ENCODE results near the gene RNASE9. TPM values are rescaled to one million over a fixed set of nuclear protein-coding genes. Genes with fewer than 3 reads are reported as not detected.
A peak's percentile ranks its signal among the peaks of the same experiment; 100 is the strongest.
"Not testable (repeated sequence)": the region's sequence is repeated elsewhere in the genome, so short reads cannot be mapped to it uniquely, and the experiment has no call there.

The RNASE9 gene
- total RNA-seq, 1 donor from 2014 or later: not detected

DNA sequence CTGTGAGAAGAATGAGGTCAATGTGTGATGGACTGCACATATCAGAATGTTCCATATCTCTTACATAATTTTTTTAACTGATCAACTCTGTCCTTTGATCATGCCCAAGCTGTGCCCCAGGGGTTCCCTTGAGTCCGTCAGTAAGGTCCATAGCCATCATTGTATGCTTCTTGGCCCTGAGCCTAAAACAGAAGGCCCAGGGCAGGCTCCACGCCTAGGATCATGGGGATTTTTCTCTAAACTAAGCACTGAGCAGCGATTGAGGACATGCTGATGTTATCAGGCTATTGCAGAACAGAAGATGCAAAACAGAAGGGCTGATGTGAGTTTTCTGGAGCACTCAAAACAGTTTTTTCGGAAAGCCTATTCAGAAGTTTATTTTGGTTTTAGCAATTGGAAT lies 20.9 kb downstream of the RNASE9 start:
- intact Hi-C loops (cut with micrococcal nuclease): no loop called here
- Mint-ChIP-seq H3K27me3 (ENCODE audit: insufficient read depth) (peaks cover 12% of the 10 kb centered on the region), H3K4me1 (ENCODE audit: low read depth) (no peaks in the 10 kb centered on the region), H3K27ac (no peak overlapping the region), H3K4me3 (no peak overlapping the region), H3K9me3 (no peaks in the 10 kb centered on the region), H3K36me3 (ENCODE audit: low read depth) (no peaks in the 10 kb centered on the region)
- no peak for DNase-seq (ENCODE audit: low spot score)

- no peaks in the 10 kb centered on the region for H3K9me3 Mint-ChIP-seq
- no peaks in the 10 kb centered on the region for H3K36me3 Mint-ChIP-seq (ENCODE audit: low read depth)
- H3K27me3 Mint-ChIP-seq (ENCODE audit: insufficient read depth): peaks cover 50% of the 10 kb centered on the region
- H3K27ac Mint-ChIP-seq: no peak overlapping the region
- no peak overlapping the region for H3K4me3 Mint-ChIP-seq
- H3K4me1 Mint-ChIP-seq (ENCODE audit: low read depth): peaks cover 9% of the 10 kb centered on the region
- peak; percentile 43 for DNase-seq (ENCODE audit: low spot score)
- intact Hi-C loops (cut with micrococcal nuclease): loop anchor here (1.0 to 5.0 kb wide), 3 partner anchors 64 to 160 kb away; partner anchors contain the start of gene PNP
These were observed 29.9 kb downstream of the RNASE9 start for GRCh38 chr14:20530771-20531571.

DNA sequence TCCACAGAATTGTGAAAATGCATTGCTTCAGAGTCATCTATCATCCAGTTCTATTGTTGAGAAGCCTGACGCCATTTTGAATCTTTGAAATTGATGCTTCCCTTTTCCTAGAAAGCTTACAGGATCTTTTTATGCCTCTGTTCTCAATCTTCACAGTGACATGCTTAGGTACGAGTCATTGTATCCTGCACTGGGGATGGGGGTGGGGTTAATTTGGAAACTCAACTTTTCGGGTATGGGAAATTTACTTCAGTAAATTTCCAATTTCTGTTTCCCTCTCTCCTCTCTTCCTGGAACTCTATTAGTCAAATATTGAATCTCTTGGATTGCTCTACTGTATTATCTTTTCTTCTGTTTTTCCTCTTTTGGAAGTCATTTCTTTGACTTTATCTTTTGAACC lies 31.0 kb downstream of the RNASE9 start:
- Mint-ChIP-seq H3K4me1 (ENCODE audit: low read depth) (peaks cover 9% of the 10 kb centered on the region), H3K9me3 (no peaks in the 10 kb centered on the region), H3K27ac (no peak overlapping the region), H3K36me3 (ENCODE audit: low read depth) (no peaks in the 10 kb centered on the region), H3K4me3 (no peak overlapping the region), H3K27me3 (ENCODE audit: insufficient read depth) (peaks cover 42% of the 10 kb centered on the region)
- no peak for DNase-seq (ENCODE audit: low spot score)
- intact Hi-C loops (cut with micrococcal nuclease): loop anchor here (5.0 kb wide), 1 partner anchor 63 kb away; the partner anchor contains the start of gene PNP

DNA sequence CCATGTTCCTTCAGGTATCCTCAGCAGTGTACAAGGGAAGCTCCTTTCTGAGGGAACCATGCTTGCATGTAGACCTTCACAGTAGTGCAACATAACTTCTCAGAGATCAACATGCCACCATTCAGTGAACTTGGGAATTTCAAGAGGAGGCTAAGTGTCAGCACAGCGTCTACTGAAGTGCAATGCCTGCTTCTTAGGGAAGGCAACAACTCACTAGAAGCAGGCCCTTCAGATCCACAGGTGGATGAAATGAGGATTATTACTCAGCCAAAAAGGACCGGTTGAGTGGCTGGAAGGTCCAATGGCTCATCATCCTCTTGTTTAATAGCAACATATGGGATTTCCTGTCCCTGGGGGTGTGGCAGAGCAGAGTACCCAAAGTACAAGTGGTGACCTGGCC lies 36.8 kb downstream of the RNASE9 start:
- Mint-ChIP-seq H3K36me3 (ENCODE audit: low read depth) (no peaks in the 10 kb centered on the region), H3K9me3 (peaks cover 10% of the 10 kb centered on the region), H3K4me1 (ENCODE audit: low read depth) (no peaks in the 10 kb centered on the region), H3K27me3 (ENCODE audit: insufficient read depth) (peaks cover 30% of the 10 kb centered on the region), H3K4me3 (no peak overlapping the region), H3K27ac (no peak overlapping the region)
- DNase-seq (ENCODE audit: low spot score): no peak
- intact Hi-C loops (cut with micrococcal nuclease): no loop called here

- intact Hi-C loops (cut with micrococcal nuclease): no loop called here
- Mint-ChIP-seq H3K27me3 (ENCODE audit: insufficient read depth) (peaks cover 19% of the 10 kb centered on the region), H3K4me1 (ENCODE audit: low read depth) (no peaks in the 10 kb centered on the region), H3K36me3 (ENCODE audit: low read depth) (no peaks in the 10 kb centered on the region), H3K27ac (no peak overlapping the region), H3K9me3 (peaks cover 10% of the 10 kb centered on the region), H3K4me3 (no peak overlapping the region)
- no peak for DNase-seq (ENCODE audit: low spot score)
These were observed 38.5 kb downstream of the RNASE9 start for GRCh38 chr14:20522332-20522731.

DNA sequence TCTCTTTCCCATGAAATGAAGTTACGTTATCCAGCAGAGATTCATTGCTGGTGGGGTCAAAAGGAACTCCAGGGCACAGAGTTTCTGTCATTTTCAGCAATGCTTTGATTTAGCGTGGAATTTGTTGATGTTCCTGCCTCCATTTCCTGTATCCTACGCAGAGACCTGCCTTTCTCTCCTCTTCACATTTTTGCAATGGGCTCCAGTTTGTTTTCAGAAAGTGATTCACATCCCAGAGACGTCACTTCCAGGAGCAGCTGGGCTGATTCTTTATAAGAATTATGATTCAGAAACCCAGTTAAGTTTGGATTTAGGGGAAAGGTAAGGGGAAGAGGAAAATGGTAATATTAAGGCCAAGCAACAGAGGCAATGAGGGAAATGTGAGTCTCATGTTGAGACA lies 43.9 kb downstream of the RNASE9 start:
- intact Hi-C loops (cut with micrococcal nuclease): no loop called here
- no peaks in the 10 kb centered on the region for H3K36me3 Mint-ChIP-seq (ENCODE audit: low read depth)
- H3K4me3 Mint-ChIP-seq: no peak overlapping the region
- H3K4me1 Mint-ChIP-seq (ENCODE audit: low read depth): no peaks in the 10 kb centered on the region
- H3K9me3 Mint-ChIP-seq: peaks cover 10% of the 10 kb centered on the region
- H3K27me3 Mint-ChIP-seq (ENCODE audit: insufficient read depth): peaks cover 7% of the 10 kb centered on the region
- no peak for DNase-seq (ENCODE audit: low spot score)
- H3K27ac Mint-ChIP-seq: no peak overlapping the region

- Mint-ChIP-seq H3K9me3 (peaks cover 10% of the 10 kb centered on the region), H3K27me3 (ENCODE audit: insufficient read depth) (peaks cover 8% of the 10 kb centered on the region), H3K4me3 (no peak overlapping the region), H3K27ac (no peak overlapping the region), H3K4me1 (ENCODE audit: low read depth) (no peaks in the 10 kb centered on the region), H3K36me3 (ENCODE audit: low read depth) (no peaks in the 10 kb centered on the region)
- intact Hi-C loops (cut with micrococcal nuclease): no loop called here
- no peak for DNase-seq (ENCODE audit: low spot score)
These were observed 45.0 kb downstream of the RNASE9 start for GRCh38 chr14:20515846-20516245.

DNA sequence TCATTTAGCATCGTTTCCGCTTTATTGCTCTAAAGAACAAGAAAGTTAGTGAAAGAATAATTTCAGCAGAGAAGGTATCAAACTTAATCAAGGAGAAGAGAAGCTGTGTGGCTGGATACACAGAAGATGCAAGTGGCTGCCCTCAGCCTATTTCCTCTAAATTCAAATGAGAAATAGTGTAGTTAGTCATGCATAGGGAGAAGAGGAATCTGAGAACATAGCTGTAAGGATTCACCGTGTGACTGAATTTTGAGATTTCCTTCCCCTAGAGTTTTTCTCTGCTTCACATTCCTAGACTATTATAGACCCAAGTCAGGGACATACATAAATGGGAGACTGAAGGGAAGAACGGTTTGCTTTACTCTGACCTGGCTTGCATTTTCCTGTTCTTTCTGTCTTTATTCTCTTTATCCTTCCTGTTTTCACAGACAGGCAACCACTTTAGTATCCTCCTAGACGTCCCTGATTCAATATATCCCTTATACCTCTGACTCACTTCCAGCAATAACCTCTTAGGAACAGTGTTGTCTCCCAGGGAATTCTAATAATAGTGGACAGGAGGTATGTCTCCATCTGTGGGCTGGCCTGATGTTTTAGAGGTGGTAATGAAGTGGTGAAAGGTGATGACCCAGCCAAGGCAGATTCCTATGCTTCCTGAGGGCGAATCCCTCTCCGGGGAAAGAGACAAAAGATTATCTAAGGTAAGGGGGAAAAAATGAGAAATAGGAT lies 48.5 kb downstream of the RNASE9 start:
- H3K9me3 Mint-ChIP-seq: no peaks in the 10 kb centered on the region
- H3K4me3 Mint-ChIP-seq: no peak overlapping the region
- H3K4me1 Mint-ChIP-seq (ENCODE audit: low read depth): no peaks in the 10 kb centered on the region
- H3K36me3 Mint-ChIP-seq (ENCODE audit: low read depth): no peaks in the 10 kb centered on the region
- DNase-seq (ENCODE audit: low spot score): no peak
- no peak overlapping the region for H3K27ac Mint-ChIP-seq
- H3K27me3 Mint-ChIP-seq (ENCODE audit: insufficient read depth): peaks cover 8% of the 10 kb centered on the region
- intact Hi-C loops (cut with micrococcal nuclease): no loop called here

- Mint-ChIP-seq H3K27ac (no peak overlapping the region), H3K4me3 (no peak overlapping the region), H3K36me3 (ENCODE audit: low read depth) (no peaks in the 10 kb centered on the region), H3K4me1 (ENCODE audit: low read depth) (no peaks in the 10 kb centered on the region), H3K9me3 (no peaks in the 10 kb centered on the region), H3K27me3 (ENCODE audit: insufficient read depth) (peaks cover 11% of the 10 kb centered on the region)
- intact Hi-C loops (cut with micrococcal nuclease): no loop called here
- no peak for DNase-seq (ENCODE audit: low spot score)
These were observed 52.5 kb downstream of the RNASE9 start for GRCh38 chr14:20508367-20508766.

GRCh38 chr14:20507537-20507936 lies 53.3 kb downstream of the RNASE9 start:
- H3K4me3 Mint-ChIP-seq; DNase-seq (ENCODE audit: low spot score); H3K27ac Mint-ChIP-seq; H3K27me3 Mint-ChIP-seq (ENCODE audit: insufficient read depth); H3K9me3 Mint-ChIP-seq; H3K36me3 Mint-ChIP-seq (ENCODE audit: low read depth); H3K4me1 Mint-ChIP-seq (ENCODE audit: low read depth); intact Hi-C loops (cut with micrococcal nuclease): not testable (repeated sequence)

GRCh38 chr14:20506752-20507151 lies 54.1 kb downstream of the RNASE9 start:
- H3K27me3 Mint-ChIP-seq (ENCODE audit: insufficient read depth); intact Hi-C loops (cut with micrococcal nuclease); H3K4me3 Mint-ChIP-seq: not testable (repeated sequence)

DNA sequence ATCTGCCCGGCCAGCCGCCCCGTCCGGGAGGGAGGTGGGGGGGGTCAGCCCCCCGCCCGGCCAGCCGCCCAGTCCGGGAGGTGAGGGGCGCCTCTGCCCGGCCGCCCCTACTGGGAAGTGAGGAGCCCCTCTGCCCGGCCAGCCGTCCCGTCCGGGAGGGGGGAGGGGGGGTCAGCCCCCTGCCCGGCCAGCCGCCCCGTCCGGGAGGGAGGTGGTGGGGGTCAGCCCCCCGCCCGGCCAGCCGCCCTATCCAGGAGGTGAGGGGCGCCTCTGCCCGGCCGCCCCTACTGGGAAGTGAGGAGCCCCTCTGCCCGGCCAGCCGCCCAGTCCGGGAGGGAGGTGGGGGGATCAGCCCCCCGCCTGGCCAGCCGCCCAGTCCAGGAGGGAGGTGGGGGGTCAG lies 54.6 kb downstream of the RNASE9 start:
- H3K4me1 Mint-ChIP-seq (ENCODE audit: low read depth); H3K9me3 Mint-ChIP-seq; H3K36me3 Mint-ChIP-seq (ENCODE audit: low read depth); intact Hi-C loops (cut with micrococcal nuclease); H3K27ac Mint-ChIP-seq; H3K4me3 Mint-ChIP-seq; H3K27me3 Mint-ChIP-seq (ENCODE audit: insufficient read depth); DNase-seq (ENCODE audit: low spot score): not testable (repeated sequence)

More at GRCh38 chr14:20506752-20507151, 54.1 kb downstream of the RNASE9 start:
- H3K27ac Mint-ChIP-seq; DNase-seq (ENCODE audit: low spot score); H3K9me3 Mint-ChIP-seq; H3K36me3 Mint-ChIP-seq (ENCODE audit: low read depth); H3K4me1 Mint-ChIP-seq (ENCODE audit: low read depth): not testable (repeated sequence)

Measured in activated T-helper 1 cell treated with anti-CD3 and anti-CD28 coated beads, Interleukin-12 subunit alpha, Interleukin-12 subunit beta, Interleukin-2, Interleukin-4 antibody, amounts not matched to agents 30 ng/mL and 10 ng/mL and 1 ng/mL, durations not matched to agents 14 hours and 24 hours and 36 hours (primary cell).